GF-D8 (cell line): ENCODE measurements around the gene C16orf96.

Experiments
- DNase-seq: peaks from one replicate; lab custom pipeline; 2025; lab: John Stamatoyannopoulos, UW

Gene C16orf96

DNA sequence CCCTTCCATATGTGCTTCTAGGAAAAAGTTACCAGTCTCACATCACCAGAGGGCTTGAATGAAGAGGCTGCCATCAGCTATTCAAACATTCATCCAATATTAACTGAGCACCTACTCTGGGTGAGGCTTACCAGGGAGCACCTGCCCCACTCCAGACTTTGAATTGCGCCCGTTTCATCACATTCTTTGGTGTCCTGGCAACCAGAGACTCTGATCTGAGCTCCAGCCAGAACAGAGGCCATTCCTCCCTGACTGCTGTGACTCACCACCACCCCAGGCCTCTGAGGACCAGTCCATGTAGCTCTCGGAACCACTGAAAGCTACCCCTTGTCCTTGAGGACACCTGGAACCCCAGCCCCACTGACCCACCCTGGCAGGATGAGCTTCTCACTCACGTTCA is at the start of gene C16orf96:
TSS of gene C16orf96 (plus strand) at position 229 of the 400 bp plus-strand sequence. CDS start at position 379, 150 bp downstream.
- no peak for DNase-seq

DNA sequence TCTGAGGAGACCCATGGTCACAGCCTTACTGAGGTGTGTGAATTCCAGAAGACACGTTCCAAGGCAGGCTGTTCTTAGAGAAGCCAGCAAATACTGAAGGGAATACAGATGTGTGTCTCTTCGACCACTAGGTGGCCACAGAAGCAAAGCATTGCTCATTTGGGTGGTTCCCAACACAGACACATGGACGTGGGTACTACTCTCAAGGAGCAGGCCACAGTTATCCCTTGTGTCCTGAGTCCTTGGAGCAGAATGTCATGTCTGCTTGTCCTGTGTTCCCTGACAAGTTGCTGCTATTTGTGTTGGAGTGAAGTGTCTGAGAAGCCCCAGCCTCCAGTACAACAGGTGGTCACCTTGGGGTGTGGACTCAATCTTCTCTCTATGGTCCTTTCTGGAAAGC is 49.7 kb upstream of the C16orf96 start:
- DNase-seq: peak; percentile 25

DNA sequence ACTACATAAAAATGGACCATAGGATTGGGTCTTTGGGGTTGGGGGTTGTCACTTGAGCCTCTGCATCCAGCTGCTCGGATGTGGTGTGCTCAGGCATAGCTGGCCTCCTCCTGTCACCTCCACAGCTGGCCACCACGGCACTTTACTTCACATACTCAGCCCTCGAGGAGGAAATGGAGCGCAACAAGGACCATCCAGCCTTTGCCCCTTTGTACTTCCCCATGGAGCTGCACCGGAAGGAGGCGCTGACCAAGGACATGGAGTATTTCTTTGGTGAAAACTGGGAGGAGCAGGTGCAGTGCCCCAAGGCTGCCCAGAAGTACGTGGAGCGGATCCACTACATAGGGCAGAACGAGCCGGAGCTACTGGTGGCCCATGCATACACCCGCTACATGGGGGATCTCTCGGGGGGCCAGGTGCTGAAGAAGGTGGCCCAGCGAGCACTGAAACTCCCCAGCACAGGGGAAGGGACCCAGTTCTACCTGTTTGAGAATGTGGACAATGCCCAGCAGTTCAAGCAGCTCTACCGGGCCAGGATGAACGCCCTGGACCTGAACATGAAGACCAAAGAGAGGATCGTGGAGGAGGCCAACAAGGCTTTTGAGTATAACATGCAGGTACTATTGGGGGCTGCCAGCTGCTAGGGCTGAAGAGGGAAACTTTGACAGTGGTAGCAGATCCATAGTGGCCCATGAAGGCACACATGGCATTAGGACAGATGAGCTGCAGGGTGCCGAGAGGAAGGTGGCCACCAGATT is 48.4 kb upstream of the C16orf96 start:
- no peak for DNase-seq

DNA sequence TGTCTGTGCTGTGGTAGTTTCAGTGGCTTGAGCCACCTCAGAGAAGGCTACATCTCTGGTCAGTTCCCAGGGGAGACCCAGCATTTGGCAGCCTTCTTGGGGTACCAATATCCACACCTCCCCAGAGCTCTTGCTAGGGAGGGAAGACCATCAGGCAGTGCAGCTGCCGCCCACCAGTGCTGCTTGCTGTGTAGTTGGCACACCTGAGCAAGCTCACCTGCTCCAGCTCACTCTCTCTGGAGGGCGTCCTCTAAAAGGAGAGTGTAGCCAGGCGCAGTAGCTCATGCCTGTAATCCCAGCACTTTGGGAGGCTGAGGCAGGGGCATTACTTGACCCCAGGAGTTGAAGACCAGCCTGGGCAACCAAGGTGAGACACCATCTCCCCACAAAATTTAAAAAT is 47.3 kb upstream of the C16orf96 start:
- no peak for DNase-seq

DNA sequence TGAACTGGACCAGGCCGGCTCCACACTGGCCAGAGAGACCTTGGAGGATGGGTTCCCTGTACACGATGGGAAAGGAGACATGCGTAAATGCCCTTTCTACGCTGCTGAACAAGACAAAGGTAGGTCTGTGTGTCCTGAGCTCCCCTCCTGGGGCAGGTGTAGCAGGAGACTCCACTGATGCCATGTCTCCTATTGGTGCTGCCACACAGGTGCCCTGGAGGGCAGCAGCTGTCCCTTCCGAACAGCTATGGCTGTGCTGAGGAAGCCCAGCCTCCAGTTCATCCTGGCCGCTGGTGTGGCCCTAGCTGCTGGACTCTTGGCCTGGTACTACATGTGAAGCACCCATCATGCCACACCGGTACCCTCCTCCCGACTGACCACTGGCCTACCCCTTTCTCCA is 46.7 kb upstream of the C16orf96 start:
- no peak for DNase-seq

DNA sequence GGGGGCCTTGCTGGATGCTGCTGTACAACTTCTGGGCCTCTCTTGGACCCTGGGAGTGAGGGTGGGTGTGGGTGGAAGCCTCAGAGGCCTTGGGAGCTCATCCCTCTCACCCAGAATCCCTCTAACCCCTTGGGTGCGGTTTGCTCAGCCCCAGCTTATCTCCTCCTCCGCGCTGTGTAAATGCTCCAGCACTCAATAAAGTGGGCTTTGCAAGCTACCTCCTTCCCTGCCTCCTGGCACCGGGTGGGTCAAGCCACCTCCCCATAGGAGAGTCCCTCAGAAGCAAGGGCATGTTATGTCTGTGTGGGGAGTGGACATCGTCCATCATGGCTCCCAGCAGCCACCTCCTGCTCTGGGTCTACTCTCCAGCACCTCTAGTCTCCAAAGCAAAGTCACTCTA is 46.0 kb upstream of the C16orf96 start:
- no peak for DNase-seq

DNA sequence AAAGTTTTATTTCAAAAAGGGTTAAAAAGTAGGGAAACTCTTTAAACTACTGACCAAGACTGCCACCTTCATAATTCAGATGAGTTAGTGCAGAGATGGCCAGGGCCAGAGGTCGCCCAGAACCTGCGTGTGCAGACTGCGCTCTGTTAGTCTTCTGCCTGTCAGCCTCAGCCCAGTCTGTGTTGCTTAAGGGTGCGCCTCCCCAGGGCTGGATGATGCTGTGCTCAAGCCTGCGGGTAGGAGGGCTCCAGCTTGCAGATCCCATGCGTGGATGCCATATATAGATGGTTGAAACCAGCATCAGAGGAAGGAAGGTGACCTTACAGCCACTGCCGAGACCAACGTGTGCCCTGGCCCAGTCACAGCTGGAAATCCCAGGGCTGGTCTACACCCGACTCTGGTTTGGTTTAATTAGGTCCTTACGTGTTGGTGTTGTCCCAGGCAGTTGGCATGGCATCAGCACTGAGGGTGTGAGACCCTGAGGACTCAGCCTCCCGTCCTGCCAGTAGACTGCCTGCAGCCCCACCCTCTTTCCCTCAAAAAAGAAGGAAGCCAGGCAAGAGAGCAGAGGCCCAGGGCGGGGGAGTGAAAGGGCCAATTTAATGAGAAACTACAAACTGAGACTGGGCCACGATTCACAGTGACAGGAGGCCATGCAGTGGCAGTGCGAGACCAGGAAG is 45.3 kb upstream of the C16orf96 start:
- no peak for DNase-seq

DNA sequence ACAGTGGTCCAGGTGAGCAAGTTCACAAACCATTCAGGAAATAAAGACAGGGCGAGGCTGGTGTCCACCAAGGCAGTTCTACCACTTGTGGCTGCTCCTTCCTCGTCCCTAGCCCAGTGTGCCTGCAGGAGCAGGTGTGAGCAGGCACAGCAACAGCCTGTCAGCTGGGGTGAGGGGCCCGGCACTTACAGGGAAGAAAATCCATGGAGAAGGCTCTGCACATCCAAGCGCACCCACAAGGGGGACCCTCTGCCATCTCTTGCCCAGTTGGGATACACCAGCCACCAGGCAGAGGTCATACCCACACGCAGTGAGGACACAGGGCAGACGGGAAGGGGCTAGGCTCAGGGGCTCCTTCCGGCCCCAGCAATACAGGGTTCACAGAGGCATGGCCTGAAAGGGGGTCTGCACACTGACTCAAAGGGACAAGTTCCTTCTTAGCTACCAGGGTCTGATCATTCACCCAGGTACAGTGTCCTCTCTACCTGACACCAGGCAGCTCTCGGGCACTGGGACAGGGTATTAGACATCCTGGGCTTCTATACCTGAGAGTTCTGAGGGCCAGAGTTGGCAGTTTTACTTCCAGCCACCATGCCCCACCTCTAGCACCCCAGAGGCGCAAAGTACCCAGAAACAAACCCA is 44.6 kb upstream of the C16orf96 start:
- no peak for DNase-seq

DNA sequence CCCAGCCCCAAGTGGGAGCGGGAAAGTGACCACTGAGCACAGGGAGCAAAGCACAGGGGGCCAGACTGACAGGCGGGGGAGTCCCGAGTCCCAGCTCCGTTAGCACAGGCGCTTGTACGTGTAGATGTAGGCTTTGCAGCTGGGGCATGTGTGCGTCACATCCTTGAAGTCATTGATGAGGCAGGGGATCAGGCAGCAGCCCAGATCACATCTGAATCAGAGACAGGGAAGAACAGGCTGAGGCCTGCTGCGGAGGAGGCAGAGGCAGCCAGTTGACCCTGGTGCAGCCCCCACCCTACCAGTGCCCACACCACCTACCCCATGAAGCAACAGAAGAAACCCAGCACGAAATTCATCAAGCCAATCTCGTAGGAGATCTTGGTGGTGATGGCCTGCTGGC is 43.7 kb upstream of the C16orf96 start:
- DNase-seq: no peak

DNA sequence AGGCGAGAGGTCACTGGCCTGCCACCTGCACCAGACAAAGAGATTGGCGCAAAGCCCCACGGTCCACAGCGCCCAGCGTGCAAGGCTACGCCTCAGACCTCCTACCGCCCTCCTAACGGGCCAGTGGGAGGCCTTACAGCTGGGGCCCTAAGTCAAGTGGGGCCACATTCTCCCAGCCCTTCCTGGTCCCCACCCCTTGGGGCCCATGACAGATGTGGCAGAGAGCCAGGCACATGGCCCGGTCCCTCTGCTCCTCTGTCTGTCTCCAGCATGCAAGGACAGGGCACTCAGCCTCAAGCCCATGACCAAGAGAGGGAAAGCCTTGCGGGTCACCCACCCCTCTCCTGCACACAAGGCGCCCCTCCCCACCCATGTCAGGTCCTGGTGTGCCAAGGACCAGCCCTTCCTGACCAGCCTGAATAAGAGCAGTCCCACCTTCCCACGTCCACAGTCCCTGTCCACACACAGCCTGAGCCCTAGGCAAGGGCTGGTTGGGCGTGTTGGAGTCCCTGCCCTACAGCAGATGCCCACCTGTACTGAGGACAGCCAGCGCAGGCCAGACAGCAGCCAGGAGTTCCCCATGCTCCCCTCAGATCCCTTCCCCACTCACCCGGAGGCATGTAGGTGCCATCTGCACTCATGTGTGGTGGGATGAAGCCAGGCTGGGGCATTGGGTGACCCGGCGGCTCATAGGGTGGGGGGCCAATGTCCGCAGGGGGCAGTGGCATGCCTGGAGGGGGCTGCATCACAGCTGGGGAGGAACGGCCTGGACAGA is 42.9 kb upstream of the C16orf96 start:
- no peak for DNase-seq

DNA sequence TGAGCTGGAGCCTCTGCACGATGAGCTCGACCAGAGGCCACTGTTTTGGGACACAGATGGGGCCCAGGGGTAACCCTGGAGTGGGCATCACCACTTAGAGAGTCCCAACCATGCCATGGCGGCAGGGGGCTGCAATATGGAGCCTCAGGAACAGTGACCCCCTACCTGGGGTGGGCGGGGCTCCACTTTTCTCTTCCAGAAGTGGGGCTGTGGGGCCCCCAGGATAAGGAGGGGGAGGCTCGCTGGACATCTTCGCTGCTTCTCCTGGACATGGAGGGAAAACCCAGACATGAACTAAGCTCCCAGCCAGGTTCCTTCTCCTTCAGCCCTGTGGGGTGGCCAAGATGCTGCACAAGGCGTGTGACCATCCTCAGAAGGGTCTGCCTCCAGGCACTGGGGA is 42.3 kb upstream of the C16orf96 start:
- no peak for DNase-seq

DNA sequence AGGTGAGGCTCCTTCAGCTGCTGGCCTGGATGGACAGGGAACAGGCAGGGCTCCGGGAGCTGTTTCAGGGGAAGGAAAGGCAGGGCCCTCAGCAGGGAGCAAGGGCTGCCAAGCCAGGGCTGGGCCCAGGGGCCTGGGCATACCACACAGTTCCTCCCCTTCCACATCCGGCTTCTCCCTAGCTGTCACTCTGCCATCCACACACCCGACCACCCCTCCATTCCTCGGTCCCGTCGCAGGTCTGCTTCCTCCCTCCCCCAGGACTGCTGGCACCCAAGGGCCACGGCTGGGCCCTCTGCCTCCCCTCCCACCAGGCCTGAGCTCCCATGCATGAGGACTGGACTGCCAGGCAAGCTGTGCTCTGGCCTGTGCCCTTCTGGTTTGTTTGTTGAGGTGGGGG is 41.5 kb upstream of the C16orf96 start:
- no peak for DNase-seq

DNA sequence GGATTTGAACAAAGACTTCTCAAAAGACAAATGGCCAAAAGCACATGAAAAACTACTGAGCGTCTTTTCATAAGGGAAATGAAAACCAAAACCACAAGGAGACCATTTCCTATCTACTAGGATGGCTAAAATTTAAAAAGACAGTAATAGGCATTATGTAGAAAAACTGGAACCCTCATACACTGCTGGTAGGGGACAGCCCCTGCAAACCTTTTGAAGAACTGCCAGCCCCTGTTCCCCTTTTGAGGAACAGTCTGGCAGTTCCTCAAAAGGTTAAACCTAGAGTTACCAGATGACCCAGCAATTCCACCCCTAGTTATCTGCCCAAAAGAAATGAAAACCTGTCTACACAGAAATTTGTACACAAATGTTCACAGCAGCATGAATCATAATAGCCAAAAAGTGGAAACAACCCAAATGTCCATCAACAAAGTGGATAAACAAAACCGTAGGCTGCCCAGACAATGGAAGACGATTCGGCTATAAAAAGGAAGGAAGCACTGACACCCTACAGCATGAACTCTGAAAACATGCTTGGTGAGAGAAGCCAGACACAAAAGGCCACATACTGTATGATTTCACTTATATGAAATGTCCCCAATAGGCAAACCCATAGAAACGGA is 40.4 kb upstream of the C16orf96 start:
- peak; percentile 67 for DNase-seq

DNA sequence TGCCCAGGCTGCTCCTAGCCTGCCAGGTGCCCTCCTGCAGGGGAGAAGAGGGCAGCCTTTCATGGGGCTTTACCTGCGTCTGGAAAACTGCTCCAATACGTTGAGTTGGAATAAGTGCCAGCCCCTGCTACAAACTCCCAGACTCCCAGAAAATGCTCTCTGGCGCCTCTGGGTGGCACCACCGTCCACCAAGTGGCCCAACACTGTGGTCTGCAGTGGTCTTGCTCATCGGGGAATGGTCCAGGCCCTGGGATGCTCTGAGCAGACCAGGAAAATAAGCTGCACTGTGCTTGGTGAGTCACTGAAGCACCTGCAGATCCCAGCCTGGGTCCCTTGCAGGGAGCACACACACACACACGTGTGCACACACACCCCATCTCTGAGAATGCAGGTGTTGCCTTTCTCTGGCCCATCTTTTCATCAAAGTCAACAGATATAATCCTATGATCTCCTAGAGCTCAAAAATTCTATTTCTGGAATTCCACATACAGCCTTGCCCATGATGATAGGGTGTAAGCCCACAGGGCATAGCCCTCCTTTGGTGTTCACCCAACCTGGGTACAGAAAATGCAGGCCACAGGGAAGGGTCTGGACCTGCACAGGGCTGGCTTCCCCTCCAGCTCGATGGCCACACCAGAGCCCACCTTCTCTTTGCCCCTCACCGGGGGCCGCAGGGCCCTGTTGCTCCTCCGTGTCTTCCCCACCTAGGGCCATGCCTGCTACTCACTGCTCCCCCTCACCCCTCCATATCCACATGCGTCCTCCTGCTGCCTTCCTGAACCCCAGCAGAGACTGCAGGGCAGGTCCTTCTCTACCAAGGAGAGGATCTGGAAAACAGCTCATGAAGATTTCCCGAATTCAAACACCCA is 38.1 kb upstream of the C16orf96 start:
- DNase-seq: no peak

DNA sequence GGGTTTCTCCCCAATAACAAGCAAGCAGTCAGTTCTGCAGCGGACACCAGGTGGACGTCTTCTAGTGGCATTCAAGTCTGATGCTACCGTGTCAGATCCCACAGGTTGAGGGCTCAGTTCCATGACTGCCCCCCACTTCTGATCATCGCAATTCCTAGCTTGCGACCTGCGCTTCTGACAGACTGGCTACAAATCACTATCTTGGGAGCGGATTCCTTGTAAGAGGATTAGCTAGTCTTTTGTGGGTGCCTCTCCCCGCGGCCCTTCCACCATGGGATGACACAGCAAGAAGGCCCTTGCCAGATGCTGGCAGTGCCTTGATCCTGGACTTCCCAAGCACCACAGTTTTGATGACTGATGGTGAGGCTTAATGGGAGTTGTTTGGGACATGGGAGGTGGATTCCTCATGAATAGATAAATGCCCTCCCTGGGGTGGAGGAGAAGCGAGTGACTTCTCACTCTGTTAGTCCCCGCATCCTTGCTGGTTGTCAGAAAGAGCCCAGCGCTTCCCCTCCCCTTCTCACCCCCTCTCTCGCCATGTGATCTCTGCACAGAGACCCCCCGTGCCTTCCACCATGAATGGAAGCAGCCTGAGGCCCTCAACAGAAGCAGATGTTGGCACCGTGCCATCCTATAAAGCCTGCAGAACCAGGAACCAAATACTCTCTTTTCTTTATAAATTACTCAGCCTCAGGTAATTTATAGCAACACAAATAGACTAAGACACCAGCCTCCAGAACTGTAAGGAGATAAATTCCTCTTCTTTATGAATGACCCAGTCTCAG is 36.7 kb upstream of the C16orf96 start:
- DNase-seq: no peak

DNA sequence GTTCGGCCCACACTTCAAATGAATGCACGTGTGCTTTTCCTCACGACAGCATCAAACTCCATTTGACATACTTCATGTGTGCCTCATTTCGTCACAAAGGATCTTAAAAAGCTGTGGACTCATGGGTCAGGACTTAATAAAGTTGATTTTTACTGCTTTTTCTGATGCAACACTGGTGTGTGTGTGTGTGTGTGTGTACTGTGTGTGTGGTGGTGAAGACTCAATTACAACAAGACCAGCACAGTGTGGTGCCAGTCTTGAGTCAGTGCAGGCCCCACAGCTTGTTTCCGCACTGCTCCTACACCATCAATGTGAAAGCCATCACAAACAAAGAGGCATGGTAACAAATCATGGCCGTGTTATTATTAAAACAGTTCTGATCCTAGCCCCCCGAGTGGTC is 35.2 kb upstream of the C16orf96 start:
- no peak for DNase-seq

DNA sequence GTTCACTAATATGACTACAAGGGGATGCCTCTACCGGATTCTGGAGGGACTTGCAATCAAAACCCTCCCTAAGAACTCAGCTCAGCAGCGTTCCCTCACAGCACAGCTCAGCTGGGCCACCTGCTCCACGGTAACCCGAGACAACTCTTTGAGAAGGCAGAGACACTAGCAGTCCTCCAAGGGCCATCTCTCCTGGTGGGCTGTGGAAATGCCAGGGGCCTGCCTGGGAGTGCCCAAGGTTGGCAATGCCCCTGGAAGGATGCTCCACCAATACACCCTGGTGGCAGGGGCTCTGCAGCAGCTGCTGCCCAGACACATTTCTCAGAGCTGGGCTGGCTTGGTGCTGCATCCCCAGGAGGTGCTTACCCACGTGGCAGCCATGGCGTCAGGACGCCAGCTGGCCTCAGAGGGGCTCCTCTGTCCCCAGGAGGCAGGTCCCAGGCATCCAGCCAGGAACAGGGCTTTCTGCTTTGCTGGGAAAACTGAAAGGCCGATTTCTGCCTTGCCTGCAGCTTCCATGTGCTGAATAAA is 34.0 kb upstream of the C16orf96 start:
- no peak for DNase-seq

DNA sequence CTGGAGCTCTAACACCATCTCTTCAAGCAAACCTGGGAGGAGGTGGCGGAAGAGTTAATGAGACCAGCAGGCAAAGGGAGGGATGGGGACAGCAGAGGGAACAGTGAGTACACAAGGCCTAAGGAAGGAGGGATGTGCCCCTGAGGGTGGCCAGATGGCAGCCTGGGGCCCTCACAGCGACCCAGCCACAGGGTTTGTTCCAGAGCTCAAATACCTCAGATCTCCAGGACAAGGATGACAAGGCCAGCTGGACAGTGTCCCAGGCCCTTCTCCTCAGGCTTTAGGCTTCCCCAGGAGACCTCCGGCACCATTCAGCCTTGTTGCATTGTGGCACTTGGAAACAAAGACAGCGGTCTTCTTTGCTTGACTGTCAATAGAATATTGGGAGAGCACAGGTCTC is 32.5 kb upstream of the C16orf96 start:
- no peak for DNase-seq

DNA sequence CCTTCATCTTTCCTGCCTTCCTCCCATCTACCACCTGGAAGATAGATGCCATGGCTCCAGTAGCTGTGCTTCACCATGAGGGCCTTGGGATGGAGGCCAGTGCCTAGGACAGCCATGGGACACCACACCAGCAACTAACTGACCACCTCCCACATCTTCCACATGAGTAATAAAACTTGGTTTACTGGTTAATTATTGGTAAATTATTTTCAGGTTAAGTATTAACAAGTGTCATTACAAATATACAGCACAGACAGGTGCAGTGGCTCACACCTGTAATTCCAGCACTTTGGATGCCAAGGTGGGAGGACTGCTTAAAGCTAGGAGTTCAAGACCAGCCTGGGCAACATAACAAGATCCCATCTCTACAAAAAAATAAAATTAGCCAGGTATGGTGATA is 31.6 kb upstream of the C16orf96 start:
- DNase-seq: no peak

DNA sequence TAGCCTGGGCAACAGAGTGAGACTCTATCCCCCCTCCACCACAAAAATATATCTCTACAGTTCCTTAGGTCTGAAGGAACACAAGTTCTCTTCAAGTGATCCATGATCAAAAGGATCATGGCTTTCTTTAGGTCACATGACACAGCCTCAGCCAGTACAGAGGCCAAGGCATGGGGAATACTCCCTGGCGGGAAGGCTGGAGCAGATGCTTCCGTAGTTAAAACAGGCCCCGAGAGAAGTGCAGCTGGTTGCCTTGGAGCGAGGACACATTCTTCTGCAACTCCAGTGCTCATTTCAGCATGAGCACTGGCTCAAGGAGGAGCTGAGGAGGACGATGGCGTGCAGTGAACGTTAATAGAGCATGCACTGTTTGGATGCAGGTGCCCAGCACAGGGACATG is 31.1 kb upstream of the C16orf96 start:
- no peak for DNase-seq
